IMR-90 (cell line): ENCODE results near the gene TMEM63B. TPM values are rescaled to one million over a fixed set of nuclear protein-coding genes. Genes with fewer than 3 reads are reported as not detected.

Source experiments
- ATAC-seq: fragments of 200-7000 bp; cut with Tn5 transposase; 2 replicates; pipeline ENCODE4 v1.9.1; 2020; ENCODE audit warnings: low read depth, mild to moderate bottlenecking, moderate library complexity
- BruUV-seq: library from RNA; stranded (reverse); fragments of 400-500 nt; replicated peaks from 2 replicates; lab custom pipeline; 2021; lab: Mats Ljungman, UMichigan
- CTCF ChIA-PET: fragments of 300-600 bp; formaldehyde crosslinking; extraction: SDS; loops from one replicate; lab custom pipeline; 2021; ENCODE audit warnings: antibody characterized with exemption; lab: Yijun Ruan, JAX
- POLR2A ChIA-PET: fragments of 300-600 bp; sonication (Branson Sonifier 250); formaldehyde crosslinking; loops from one replicate; lab custom pipeline; 2022; ENCODE audit warnings: antibody characterized with exemption; ENCODE audit not compliant: unreplicated experiment; lab: Charles Lee
- DNase-seq: peaks from one replicate; pipeline ENCODE4 v3.0.0; 2013
- H2AFZ ChIP-seq: replicated peaks from 2 replicates; pipeline ENCODE3; 2013; ENCODE audit warnings: low read length, mild to moderate bottlenecking; ENCODE audit not compliant: poor library complexity
- H2AK5ac ChIP-seq: 2 replicates; pipeline ENCODE4 v1.6.1; 2013; ENCODE audit warnings: low read depth, low read length, inconsistent platforms
- H2AK9ac ChIP-seq: replicated peaks from 2 replicates; pipeline ENCODE3; 2013; ENCODE audit warnings: mild to moderate bottlenecking, low read depth, low read length, moderate library complexity; ENCODE audit not compliant: poor library complexity
- H2BK120ac ChIP-seq: 2 replicates; pipeline ENCODE4 v1.6.1; 2013; ENCODE audit warnings: low read depth, low read length, inconsistent platforms
- H2BK15ac ChIP-seq: 3 replicates; pipeline ENCODE4 v1.6.1; 2013; ENCODE audit warnings: low read depth, low read length, inconsistent platforms
- H2BK20ac ChIP-seq: 2 replicates; pipeline ENCODE4 v1.6.1; 2013; ENCODE audit warnings: low read depth, mild to moderate bottlenecking, inconsistent platforms, low read length, moderate library complexity
- H2BK5ac ChIP-seq: 2 replicates; pipeline ENCODE4 v1.6.1; 2013; ENCODE audit warnings: mild to moderate bottlenecking, low read depth, low read length, inconsistent platforms; ENCODE audit not compliant: poor library complexity, severe bottlenecking
- H3K14ac ChIP-seq: replicated peaks from 2 replicates; pipeline ENCODE4 v1.6.1; 2013; ENCODE audit warnings: low read depth, low read length, inconsistent platforms
- H3K18ac ChIP-seq: 2 replicates; pipeline ENCODE4 v1.6.1; 2013; ENCODE audit warnings: low read depth, low read length, control low read depth
- H3K23ac ChIP-seq: 2 replicates; pipeline ENCODE4 v1.6.1; 2013; ENCODE audit warnings: low read depth, low read length, inconsistent platforms
- H3K27ac ChIP-seq: 2 replicates; pipeline ENCODE4 v1.5.1; 2013; ENCODE audit warnings: mild to moderate bottlenecking, control low read depth, low read length; ENCODE audit not compliant: insufficient read depth
- H3K27me3 ChIP-seq: 2 replicates; pipeline ENCODE4 v1.6.1; 2013; ENCODE audit warnings: low read length; ENCODE audit not compliant: control insufficient read depth, insufficient read depth
- H3K36me3 ChIP-seq: 2 replicates; pipeline ENCODE4 v1.6.1; 2013; ENCODE audit warnings: low read length, mixed read lengths; ENCODE audit not compliant: control insufficient read depth, insufficient read depth
- H3K4ac ChIP-seq: 2 replicates; pipeline ENCODE4 v1.6.1; 2013; ENCODE audit warnings: low read depth, low read length, inconsistent platforms
- H3K4me1 ChIP-seq: 2 replicates; pipeline ENCODE4 v1.6.1; 2013; ENCODE audit warnings: low read length, mixed read lengths; ENCODE audit not compliant: control insufficient read depth, insufficient read depth
- H3K4me2 ChIP-seq: 2 replicates; pipeline ENCODE4 v1.6.1; 2013; ENCODE audit warnings: low read depth, mild to moderate bottlenecking, control low read depth, low read length, moderate library complexity
- H3K4me3 ChIP-seq: 2 replicates; pipeline ENCODE4 v1.5.1; 2013; ENCODE audit warnings: low read depth, mild to moderate bottlenecking, control low read depth, low read length, moderate library complexity; ENCODE audit not compliant: insufficient read depth
- H3K56ac ChIP-seq: 2 replicates; pipeline ENCODE4 v1.6.1; 2013; ENCODE audit warnings: low read length, inconsistent platforms; ENCODE audit not compliant: insufficient read depth; ENCODE audit errors: extremely low read depth
- H3K79me1 ChIP-seq, 2 experiments: 2 replicates each; pipeline ENCODE4 v1.6.1; 2013; ENCODE audit warnings: low read length in 2 of 2, inconsistent platforms in 1 of 2, low read depth in 1 of 2
- H3K9ac ChIP-seq: 2 replicates; pipeline ENCODE4 v1.6.1; 2013; ENCODE audit warnings: low read depth, low read length, control low read depth
- H3K9me1 ChIP-seq: 2 replicates; pipeline ENCODE4 v1.6.1; 2013; ENCODE audit warnings: low read length, inconsistent platforms; ENCODE audit not compliant: insufficient read depth
- H3K9me3 ChIP-seq: 2 replicates; pipeline ENCODE4 v1.6.1; 2013; ENCODE audit warnings: low read length; ENCODE audit not compliant: control insufficient read depth, insufficient read depth
- H4K20me1 ChIP-seq: 2 replicates; pipeline ENCODE4 v1.6.1; 2013; ENCODE audit warnings: low read length, inconsistent platforms; ENCODE audit not compliant: insufficient read depth
- H4K5ac ChIP-seq: 2 replicates; pipeline ENCODE4 v1.6.1; 2013; ENCODE audit warnings: mild to moderate bottlenecking, low read depth, low read length, control low read depth
- H4K8ac ChIP-seq, 2 experiments: 2 replicates each; pipeline ENCODE4 v1.6.1; 2013; ENCODE audit warnings: low read depth in 2 of 2, low read length in 2 of 2, control low read depth in 1 of 2, inconsistent platforms in 1 of 2
- H4K91ac ChIP-seq: 2 replicates; pipeline ENCODE4 v1.6.1; 2013; ENCODE audit warnings: low read depth, low read length, inconsistent platforms; ENCODE audit not compliant: insufficient read depth
- BHLHE40 ChIP-seq: fragments of 150-350 bp; IDR thresholded peaks from 2 replicates; pipeline ENCODE4 v1.6.1; 2016; ENCODE audit warnings: mild to moderate bottlenecking, low read depth, low read length
- CEBPB ChIP-seq: IDR thresholded peaks from 2 replicates; pipeline ENCODE4 v1.6.1; 2012; ENCODE audit warnings: low read depth, low read length, improper control_type of control experiment
- ELK1 ChIP-seq: fragments of 150-350 bp; IDR thresholded peaks from 2 replicates; pipeline ENCODE4 v1.6.1; 2016; ENCODE audit warnings: low read depth, mild to moderate bottlenecking, low read length, moderate library complexity, borderline replicate concordance
- FOS ChIP-seq: fragments of 150-350 bp; IDR thresholded peaks from 2 replicates; pipeline ENCODE4 v1.6.1; 2016; ENCODE audit warnings: low read depth, low read length
- MAFK ChIP-seq: IDR thresholded peaks from 2 replicates; pipeline ENCODE4 v1.6.1; 2012; ENCODE audit warnings: low read depth, low read length, improper control_type of control experiment
- MAZ ChIP-seq: IDR thresholded peaks from 2 replicates; pipeline ENCODE4 v1.6.1; 2012; ENCODE audit warnings: low read depth, mild to moderate bottlenecking, low read length, improper control_type of control experiment, moderate library complexity, borderline replicate concordance
- MXI1 ChIP-seq: IDR thresholded peaks from 2 replicates; pipeline ENCODE4 v1.6.1; 2012; ENCODE audit warnings: low read depth, mild to moderate bottlenecking, low read length, moderate library complexity, borderline replicate concordance
- NFE2L2 ChIP-seq: fragments of 150-350 bp; IDR thresholded peaks from 2 replicates; pipeline ENCODE4 v1.6.1; 2016; ENCODE audit warnings: low read depth, mild to moderate bottlenecking, low read length
- RAD21 ChIP-seq: IDR thresholded peaks from 2 replicates; pipeline ENCODE4 v1.6.1; 2012; ENCODE audit warnings: low read length, improper control_type of control experiment
- RCOR1 ChIP-seq: IDR thresholded peaks from 2 replicates; pipeline ENCODE4 v1.6.1; 2012; ENCODE audit warnings: mild to moderate bottlenecking, low read length, improper control_type of control experiment; ENCODE audit not compliant: insufficient replicate concordance
- RFX5 ChIP-seq: IDR thresholded peaks from 2 replicates; pipeline ENCODE4 v1.8.0; 2012; ENCODE audit warnings: low read depth, mild to moderate bottlenecking, low read length, moderate library complexity
- USF2 ChIP-seq: fragments of 150-350 bp; IDR thresholded peaks from 2 replicates; pipeline ENCODE4 v1.6.1; 2017; ENCODE audit warnings: mild to moderate bottlenecking, antibody characterized with exemption, low read length, low read depth
- WGBS, 2 experiments: methylation state at CpG; one replicate each; pipeline versions ENCODE4 v1.1.5 to v1.1.7; 2013; ENCODE audit warnings: missing lambda C conversion rate in 2 of 2; ENCODE audit not compliant: insufficient read length in 1 of 2; ENCODE audit errors: extremely low coverage in 2 of 2; 5-methylcytosine and 5-hydroxymethylcytosine counted together
- dilution Hi-C: fragments of 300-500 bp; cut with HindIII; formaldehyde crosslinking; loops from one replicate; pipeline ENCODE4 v1.14.3; 2018; ENCODE audit warnings: low sequenced_read_pairs; ENCODE audit not compliant: unreplicated experiment
- in situ Hi-C: fragments of 300-500 bp; cut with MboI; formaldehyde crosslinking; loops from 3 replicates; pipeline ENCODE4 v1.14.3; 2019; ENCODE audit warnings: low sequenced_read_pairs, inconsistent platforms, mixed read lengths
- intact Hi-C: fragments of 100-400 bp; cut with micrococcal nuclease; formaldehyde crosslinking; loops from 2 replicates; pipeline ENCODE4 v1.10.0; 2022
- polyA plus RNA-seq, 3 experiments: library from polyadenylated mRNA; depleted of rRNA; stranded (reverse); fragments of >200 nt; gene quantifications; 2 replicates each; pipeline ENCODE4 v1.2.3, GENCODE V29; 2012; ENCODE audit warnings: low replicate concordance in 1 of 3
- total RNA-seq: library from RNA; depleted of rRNA; stranded (reverse); fragments of >200 nt; gene quantifications from 2 replicates; pipeline ENCODE4 v1.2.3, GENCODE V29; 2012

TMEM63B gene
- total and polyA plus RNA-seq, 2 of the 4 experiments (the other 2 are of a cell fraction) = 12.2 to 42.6 TPM

GRCh38 chr6:44167567-44167966 lies 40.2 kb downstream of the TMEM63B start:
- ChIA-PET POLR2A (no interaction called here), CTCF (interaction anchor here (0.6 kb wide), 1 partner anchor 46 kb away, joined by 4 read pairs; no protein-coding TSS in a partner anchor)
- Histone ChIP-seq H2BK20ac (no peak overlapping the region), H3K4me3 (no peak overlapping the region), H3K4me1 (no peaks in the 10 kb centered on the region), H2BK15ac (no peak overlapping the region), H4K5ac (no peak overlapping the region), H2AK9ac (no peak overlapping the region), H2AK5ac (no peak overlapping the region), H4K8ac (no peak overlapping the region), H3K18ac (no peak overlapping the region), H3K9me3 (peaks cover 2% of the 10 kb centered on the region), H3K4ac (no peak overlapping the region), H2BK5ac (no peak overlapping the region), H3K56ac (no peak overlapping the region), H3K27me3 (peaks cover 47% of the 10 kb centered on the region), H2BK120ac (no peak overlapping the region), H3K14ac (no peak overlapping the region), H3K9me1 (no peaks in the 10 kb centered on the region), H4K20me1 (no peaks in the 10 kb centered on the region), H3K4me2 (no peak overlapping the region), H2AFZ (no peak overlapping the region), H4K91ac (no peak overlapping the region), H3K79me1 (no peaks in the 10 kb centered on the region), H3K23ac (no peak overlapping the region), H3K36me3 (no peaks in the 10 kb centered on the region), H3K9ac (no peak overlapping the region), H3K27ac (no peak overlapping the region)
- in situ Hi-C loops (loop anchor here (10.0 kb wide), 1 partner anchor 167 kb away; no protein-coding TSS in a partner anchor), intact Hi-C loops (no loop called here), dilution Hi-C loops (no loop called here)
- TF ChIP-seq MXI1 = no peak
- no peak for TF ChIP-seq RAD21
- no peak for TF ChIP-seq ELK1
- TF ChIP-seq MAZ = no peak
- TF ChIP-seq MAFK = no peak
- no peak for TF ChIP-seq NFE2L2
- TF ChIP-seq RFX5 = no peak
- no peak for TF ChIP-seq CEBPB
- no peak for TF ChIP-seq RCOR1
- TF ChIP-seq USF2 = no peak
- no peak for TF ChIP-seq BHLHE40
- no peak for TF ChIP-seq FOS
- BruUV-seq = no TSS peak
- no peak for DNase-seq
- 67% methylated on average over 1 of the region's 1 CpG; no CpG with 5 or more reads in 1 of the 2 experiments for WGBS, 2 experiments
- no peak for ATAC-seq
